T-helper 2 cell treated with Interferon-gamma antibody and Interleukin-4, amounts not matched to agents 100 ng/mL and 5 ng/mL, for 36 hours (primary cell): ENCODE data around the gene ZNHIT6. TPM values are rescaled to one million over a fixed set of nuclear protein-coding genes. Genes with fewer than 3 reads are reported as not detected.
"Not testable (repeated sequence)": the region's sequence is repeated elsewhere in the genome, so short reads cannot be mapped to it uniquely, and the experiment has no call there.

Experiments
- intact Hi-C: fragments of 100-400 bp; cut with micrococcal nuclease; formaldehyde crosslinking; loops from one replicate; pipeline ENCODE4 v1.15.1; 2023
- total RNA-seq: library from RNA; stranded (reverse); gene quantifications from 2 replicates; pipeline ENCODE4 v1.2.3, GENCODE V29; 2022

The ZNHIT6 gene
- total RNA-seq, 1 donor from 2014 or later = 21.3 TPM

GRCh38 chr1:85672031-85672660 lies 36.1 kb downstream of the ZNHIT6 start:
- intact Hi-C loops = no loop called here

DNA sequence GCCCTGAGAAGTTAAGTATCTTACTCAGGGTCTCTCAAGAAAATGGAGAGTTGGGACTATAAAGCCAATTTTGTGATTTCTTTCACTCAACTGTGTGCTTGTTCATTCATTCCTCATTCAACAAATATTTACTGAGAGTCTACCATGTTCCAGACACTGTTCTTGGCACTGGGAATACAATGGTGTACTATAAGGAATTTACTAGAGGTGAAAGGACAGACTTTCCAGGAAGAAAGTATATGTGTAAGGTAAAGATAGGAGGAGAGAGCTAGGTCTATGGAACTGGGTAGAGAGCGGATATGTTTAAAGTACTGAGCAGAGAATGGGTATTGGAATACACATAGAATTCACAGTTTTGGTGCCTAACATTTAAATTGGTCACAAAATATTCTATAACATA lies 42.3 kb downstream of the ZNHIT6 start:
- intact Hi-C loops = no loop called here

DNA sequence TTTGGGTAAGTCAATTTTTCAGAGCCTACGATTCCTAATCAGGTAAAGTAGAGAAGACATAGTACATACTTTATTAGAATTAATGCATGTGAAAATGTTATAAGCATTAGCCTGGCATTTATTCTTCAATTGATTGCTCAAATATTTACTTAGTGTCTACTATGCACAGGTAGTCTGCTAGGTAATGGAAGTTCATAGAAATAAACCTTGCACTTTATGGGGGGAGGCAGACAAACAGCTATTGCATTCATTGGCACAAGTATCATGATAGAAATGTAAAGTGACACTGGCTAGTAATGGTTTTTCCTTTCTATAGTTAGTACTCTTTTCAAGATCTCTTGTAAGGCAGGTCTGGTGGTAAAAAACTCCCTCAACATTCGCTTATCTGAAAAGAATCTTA lies 44.9 kb downstream of the ZNHIT6 start:
- intact Hi-C loops = no loop called here

DNA sequence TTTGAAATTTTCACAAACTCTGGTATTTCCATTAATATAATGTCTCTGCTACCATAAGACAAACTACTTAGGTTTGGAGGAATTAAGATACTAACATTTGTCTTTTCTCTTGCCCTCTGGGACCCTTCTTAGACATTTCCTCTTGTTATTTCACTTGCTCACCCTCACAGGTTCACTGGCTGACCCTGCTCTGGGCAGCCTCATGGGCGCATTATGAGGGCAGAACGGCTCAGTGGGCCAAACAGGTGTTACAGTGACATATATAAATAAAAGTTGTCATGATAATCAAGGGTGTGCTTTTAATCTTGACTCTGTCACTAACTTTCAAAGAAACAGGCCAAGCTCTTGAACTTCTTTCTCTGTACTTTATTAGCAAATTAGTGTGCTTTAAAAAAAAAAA lies 46.5 kb downstream of the ZNHIT6 start:
- intact Hi-C loops = no loop called here

GRCh38 chr1:85660541-85660940 lies 47.7 kb downstream of the ZNHIT6 start:
- intact Hi-C loops = no loop called here

- intact Hi-C loops = no loop called here
These were observed 49.1 kb downstream of the ZNHIT6 start for GRCh38 chr1:85659174-85659573.

- intact Hi-C loops = no loop called here
These were observed 51.3 kb downstream of the ZNHIT6 start for GRCh38 chr1:85656948-85657347.

DNA sequence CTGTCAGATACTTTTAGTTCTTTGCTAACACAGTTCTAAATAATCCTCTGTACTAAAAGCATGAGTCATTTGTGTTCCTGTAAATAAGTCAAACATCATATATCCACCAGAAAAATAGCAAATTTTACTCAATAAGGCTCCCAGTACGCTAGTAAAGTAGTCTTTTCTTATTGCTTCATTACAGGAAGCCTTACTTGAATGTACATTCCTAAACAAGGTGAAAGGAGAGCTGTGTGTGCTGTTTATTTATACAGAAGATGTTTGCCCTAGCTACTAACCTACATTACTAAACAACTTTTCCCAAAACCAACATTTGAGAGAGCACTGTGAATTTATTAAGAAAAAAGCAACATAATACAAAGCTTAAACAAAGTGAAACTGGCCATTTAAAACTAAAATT lies 52.0 kb downstream of the ZNHIT6 start:
- intact Hi-C loops = no loop called here

GRCh38 chr1:85655315-85655714 lies 52.9 kb downstream of the ZNHIT6 start:
- intact Hi-C loops = no loop called here

DNA sequence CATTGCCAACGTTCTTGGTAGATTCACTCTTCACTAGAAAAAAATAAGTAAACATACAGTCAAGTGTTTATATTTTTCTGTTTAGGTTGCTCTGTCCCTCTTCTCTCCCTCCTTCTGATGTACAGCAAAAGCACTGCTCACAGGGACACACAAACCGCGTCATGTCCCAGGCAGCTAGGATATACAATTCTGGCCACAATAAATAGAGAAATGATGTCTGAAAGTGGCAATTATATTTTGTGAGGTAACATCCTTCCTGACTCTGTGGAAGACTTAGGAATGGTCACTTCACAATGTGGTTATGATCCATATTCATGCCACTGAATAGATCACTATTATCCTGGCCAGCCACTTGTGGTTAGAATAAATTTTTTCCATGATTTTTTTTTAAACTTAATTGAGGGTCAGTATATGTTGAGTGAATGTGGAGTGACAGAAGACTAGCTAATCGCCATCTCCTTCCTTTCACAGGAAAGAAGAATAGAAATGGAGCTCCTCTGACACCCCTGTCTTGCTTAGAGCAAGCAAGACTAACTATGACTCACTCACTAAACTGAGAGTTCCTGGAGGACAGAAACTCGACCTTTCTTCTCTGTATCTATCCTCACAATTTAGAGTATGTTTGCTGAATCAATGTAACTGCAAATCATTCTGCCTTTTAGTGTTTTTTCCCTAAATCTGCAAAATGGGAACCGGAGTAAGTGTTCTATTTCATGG lies 54.0 kb downstream of the ZNHIT6 start:
- intact Hi-C loops = no loop called here

- intact Hi-C loops = no loop called here
These were observed 55.9 kb downstream of the ZNHIT6 start for GRCh38 chr1:85652327-85652726.

GRCh38 chr1:85650645-85651044 lies 57.6 kb downstream of the ZNHIT6 start:
- intact Hi-C loops = no loop called here

GRCh38 chr1:85649591-85649990 lies 58.6 kb downstream of the ZNHIT6 start:
- intact Hi-C loops = no loop called here

DNA sequence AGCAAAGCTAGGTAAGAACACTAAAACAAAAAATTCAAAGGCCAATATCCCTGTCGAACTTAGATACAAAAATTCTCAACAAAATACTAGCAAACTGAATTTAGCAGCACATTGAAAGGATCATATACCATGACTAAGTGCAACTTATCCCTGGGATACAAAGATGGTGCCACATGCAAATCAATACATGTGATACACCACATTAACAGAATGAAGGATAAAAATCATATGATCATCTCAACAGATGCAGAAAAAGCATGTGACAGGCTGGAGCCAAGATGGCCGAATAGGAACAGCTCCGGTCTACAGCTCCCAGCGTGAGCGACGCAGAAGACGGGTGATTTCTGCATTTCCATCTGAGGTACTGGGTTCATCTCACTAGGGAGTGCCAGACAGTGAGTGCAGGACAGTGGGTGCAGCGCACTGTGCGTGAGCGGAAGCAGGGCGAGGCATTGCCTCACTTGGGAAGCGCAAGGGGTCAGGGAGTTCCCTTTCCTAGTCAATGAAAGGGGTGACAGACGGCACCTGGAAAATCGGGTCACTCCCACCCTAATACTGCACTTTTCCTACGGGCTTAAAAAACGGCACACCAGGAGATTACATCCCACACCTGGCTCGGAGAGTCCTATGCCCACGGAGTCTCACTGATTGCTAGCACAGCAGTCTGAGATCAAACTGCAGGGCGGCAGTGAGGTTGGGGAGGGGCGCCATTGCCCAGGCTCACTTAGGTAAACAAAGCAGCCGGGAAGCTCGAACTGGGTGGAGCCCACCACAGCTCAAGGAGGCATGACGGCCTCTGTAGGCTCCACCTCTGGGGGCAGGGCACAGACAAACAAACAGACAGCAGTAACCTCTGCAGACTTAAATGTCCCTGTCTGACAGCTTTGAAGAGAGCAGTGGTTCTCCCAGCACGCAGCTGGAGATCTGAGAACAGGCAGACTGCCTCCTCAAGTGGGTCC lies 66.4 kb downstream of the ZNHIT6 start:
- intact Hi-C loops = not testable (repeated sequence)

DNA sequence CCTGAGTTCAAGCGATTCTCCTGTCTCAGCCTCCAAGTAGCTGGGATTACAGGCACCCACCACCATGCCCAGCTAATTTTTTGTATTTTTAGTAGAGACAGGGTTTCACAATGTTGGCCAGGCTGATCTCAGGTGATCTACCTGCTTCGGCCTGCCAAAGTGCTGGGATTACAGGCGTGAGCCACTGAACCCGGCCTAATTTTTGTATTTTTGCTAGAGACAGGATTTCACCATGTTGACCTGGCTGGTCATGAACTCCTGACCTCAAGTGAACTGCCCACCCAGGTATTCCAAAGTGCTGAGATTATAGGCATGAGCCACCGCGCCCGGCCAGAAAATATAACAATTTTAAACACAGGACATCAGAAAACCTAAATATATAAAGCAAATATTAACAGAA lies 68.3 kb downstream of the ZNHIT6 start:
- intact Hi-C loops = not testable (repeated sequence)

GRCh38 chr1:85638412-85638811 lies 69.8 kb downstream of the ZNHIT6 start:
- intact Hi-C loops = no loop called here

DNA sequence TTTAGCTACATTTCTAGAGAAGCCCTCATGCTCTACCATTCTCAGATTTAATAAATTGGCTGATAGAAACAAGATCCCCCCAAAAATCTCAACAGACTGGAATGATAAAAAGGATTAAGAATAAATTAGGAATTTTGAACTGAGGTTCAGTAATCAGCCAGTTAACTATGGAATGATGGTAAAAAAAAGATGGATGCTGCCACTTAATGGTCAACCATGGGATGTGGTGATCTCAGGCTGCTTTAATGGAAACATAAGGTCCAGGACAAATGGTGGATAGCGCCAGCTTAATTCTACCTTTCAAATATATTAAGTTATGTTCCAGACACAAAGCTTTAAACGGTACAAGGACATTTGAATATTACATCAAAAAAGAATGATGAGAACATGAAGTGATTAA lies 77.7 kb downstream of the ZNHIT6 start:
- intact Hi-C loops = no loop called here

DNA sequence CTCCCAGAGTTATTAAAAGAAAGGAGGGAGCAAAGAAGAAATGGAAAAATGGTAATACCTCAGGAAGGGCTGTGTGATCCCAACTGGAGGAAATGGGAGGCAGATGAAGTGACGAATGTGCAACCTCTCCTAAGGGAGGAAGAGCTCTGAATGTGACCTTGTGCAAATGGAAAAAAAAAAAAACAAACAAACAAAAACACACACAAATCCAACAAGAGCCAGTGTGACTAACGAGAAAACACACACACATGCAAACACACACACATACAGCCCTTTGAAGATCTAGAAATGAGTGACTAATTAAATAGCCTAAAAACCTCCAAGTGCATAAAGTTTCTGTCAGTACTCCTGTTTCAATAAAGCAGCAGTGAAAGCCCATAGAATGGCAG lies 78.7 kb downstream of the ZNHIT6 start:
- intact Hi-C loops = no loop called here

DNA sequence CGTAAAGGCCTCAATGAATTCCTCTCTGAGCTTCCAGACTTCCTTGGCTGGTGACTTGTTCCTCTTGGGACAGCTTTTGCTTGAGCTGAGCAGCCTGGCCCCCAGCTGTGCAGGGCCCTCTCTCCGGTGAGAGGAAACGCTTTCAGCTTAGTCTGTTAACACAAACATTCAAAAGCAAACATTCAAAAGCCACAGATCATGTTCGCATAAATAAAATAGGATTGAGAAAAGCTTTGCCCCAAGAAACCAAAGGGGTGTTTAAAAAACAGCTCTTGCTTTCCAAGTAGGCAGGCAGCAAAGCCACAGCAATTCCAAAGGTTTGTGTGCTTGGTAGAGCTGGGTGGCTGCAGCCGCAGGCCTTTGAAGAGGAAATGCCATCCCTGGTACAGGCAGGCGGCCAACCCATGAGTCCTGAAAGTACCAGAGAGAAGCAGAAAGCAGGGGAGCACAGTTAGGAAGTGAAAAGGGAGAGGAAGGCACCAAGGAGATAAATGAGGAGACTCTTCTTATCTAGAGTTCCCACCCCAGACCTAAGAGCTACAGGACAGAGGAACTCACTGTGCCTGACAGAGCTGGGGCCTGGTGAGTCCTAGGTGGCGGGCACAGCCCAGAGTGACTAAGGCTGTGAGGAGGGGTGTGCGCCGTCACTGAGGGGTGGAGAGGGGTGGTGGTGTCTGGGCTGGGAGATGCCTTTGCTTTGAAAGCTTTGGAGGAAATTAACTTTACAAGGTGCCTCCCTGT lies 79.3 kb downstream of the ZNHIT6 start:
- intact Hi-C loops = no loop called here

GRCh38 chr1:85626818-85627217 lies 81.4 kb downstream of the ZNHIT6 start:
- intact Hi-C loops = no loop called here

DNA sequence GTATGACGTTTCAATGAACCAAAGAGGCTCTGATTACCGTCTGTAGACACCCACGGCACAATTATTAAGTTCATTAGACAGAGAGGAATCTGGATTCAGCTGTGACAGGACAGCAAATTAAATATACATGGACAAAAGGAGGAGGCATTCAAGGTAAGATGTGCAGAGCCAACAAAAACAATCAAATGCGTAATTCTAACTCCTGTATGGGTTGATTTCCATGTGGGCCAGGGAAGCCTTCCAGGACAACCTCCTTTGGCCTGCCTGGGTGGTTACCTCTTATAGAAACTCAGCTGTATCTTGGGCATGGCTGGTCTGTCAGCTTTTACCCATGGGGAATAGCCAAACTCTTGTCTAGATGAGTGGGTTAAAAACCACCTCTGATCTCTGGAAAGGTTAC lies 83.9 kb downstream of the ZNHIT6 start:
- intact Hi-C loops = loop anchor here (5.0 kb wide), 1 partner anchor 83 kb away; the partner anchor contains the start of gene ZNHIT6
